Measurements from ENCODE around the gene DYNC1I1.

DNA sequence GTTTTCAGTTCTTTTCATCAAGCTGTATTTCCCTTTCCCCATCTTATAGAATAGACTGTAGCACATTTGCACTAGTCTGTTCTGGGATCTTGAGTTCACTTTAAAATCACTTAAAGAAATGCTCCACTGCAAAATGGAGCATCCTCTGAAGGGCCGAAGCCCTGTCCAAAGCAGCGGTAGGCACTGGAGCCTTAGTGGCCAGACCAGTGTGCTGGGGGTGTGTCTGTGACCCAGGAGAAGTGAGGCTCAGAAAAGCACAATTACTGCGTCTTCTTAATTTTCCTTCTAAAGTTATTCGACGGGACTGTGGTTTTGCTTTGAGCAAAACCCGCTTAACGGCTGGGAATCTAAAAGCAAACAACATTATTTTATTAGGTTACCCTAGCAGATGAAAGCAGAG lies 343.8 kb downstream of the DYNC1I1 start:
- TF ChIP-seq, protein P1, sequence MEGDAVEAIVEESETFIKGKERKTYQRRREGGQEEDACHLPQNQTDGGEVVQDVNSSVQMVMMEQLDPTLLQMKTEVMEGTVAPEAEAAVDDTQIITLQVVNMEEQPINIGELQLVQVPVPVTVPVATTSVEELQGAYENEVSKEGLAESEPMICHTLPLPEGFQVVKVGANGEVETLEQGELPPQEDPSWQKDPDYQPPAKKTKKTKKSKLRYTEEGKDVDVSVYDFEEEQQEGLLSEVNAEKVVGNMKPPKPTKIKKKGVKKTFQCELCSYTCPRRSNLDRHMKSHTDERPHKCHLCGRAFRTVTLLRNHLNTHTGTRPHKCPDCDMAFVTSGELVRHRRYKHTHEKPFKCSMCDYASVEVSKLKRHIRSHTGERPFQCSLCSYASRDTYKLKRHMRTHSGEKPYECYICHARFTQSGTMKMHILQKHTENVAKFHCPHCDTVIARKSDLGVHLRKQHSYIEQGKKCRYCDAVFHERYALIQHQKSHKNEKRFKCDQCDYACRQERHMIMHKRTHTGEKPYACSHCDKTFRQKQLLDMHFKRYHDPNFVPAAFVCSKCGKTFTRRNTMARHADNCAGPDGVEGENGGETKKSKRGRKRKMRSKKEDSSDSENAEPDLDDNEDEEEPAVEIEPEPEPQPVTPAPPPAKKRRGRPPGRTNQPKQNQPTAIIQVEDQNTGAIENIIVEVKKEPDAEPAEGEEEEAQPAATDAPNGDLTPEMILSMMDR (IDR thresholded peaks at IDR 0.05; ENCODE audit: insufficient read depth, low read length, poor library complexity, severe bottlenecking): no peak
- no peak for TF ChIP-seq EZH2phosphoT487 (conservative IDR thresholded peaks at IDR 0.05; ENCODE audit: low read length)
